Peyer's patch (tissue), 4 donors: Measurements from ENCODE around the gene MAP4K3.

Experiments used
- CTCF ChIP-seq, 6 experiments: fragments of 450-650 bp in 4 of 6; fragments of 200-600 bp in 2 of 6; sonication (generic) in 1 of 6; IDR thresholded peaks; one replicate each; pipeline ENCODE4 v1.5.1; 2017 to 2019; ENCODE audit warnings: antibody characterized with exemption in 6 of 6, mild to moderate bottlenecking in 3 of 6, moderate library complexity in 1 of 6
- POLR2A ChIP-seq, 2 donors: fragments of 450-650 bp; IDR thresholded peaks; one replicate each; pipeline ENCODE4 v1.5.1; 2017; ENCODE audit warnings: antibody characterized with exemption in 2 of 2, mild to moderate bottlenecking in 2 of 2, moderate library complexity in 2 of 2

- TF ChIP-seq CTCF (IDR thresholded peaks at IDR 0.05) (no peak), POLR2A (IDR thresholded peaks at IDR 0.05) (no peak)
Measured at GRCh38 chr2:39403311-39403710, 33.8 kb downstream of the MAP4K3 start.
